ENCODE results near the gene ALPK1.

DNA sequence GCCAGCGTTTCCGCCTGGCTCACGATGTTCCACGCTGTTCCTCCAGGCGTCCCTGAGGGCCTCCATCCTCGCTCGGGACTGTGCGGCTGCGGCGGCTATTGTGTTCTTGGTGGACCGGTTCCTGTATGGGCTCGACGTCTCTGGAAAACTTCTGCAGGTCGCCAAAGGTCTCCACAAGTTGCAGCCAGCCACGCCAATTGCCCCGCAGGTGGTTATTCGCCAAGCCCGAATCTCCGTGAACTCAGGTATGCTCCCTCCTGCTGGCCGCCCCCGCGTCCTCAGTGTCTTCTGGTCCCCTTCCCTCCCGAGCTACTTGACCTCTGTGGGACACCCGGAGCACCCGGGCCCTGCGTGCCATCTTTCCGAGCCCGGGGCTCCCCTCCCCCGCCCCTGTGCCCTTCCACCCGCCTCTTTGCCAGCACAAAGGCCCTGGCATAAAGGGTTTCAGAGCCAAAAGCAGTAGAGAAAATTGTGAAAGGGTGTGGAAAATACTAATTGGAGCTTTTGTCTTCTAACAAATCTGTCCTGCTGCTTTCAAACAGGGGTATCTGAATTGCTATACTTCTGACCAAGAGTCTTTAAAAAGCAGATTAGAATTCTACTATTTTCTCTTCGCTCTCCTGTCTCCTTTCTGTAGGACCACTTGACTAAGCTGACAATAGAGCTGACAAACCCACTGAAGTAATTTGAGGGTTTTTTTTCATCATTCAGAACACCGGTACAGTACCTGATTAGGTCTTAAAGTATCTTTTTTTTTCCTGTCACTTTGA lies 114.8 kb downstream of the ALPK1 start:
- no peak for TF ChIP-seq EZH2phosphoT487 (IDR thresholded peaks at IDR 0.05; ENCODE audit: borderline replicate concordance, low read depth, low read length)
- TF ChIP-seq, protein P1, sequence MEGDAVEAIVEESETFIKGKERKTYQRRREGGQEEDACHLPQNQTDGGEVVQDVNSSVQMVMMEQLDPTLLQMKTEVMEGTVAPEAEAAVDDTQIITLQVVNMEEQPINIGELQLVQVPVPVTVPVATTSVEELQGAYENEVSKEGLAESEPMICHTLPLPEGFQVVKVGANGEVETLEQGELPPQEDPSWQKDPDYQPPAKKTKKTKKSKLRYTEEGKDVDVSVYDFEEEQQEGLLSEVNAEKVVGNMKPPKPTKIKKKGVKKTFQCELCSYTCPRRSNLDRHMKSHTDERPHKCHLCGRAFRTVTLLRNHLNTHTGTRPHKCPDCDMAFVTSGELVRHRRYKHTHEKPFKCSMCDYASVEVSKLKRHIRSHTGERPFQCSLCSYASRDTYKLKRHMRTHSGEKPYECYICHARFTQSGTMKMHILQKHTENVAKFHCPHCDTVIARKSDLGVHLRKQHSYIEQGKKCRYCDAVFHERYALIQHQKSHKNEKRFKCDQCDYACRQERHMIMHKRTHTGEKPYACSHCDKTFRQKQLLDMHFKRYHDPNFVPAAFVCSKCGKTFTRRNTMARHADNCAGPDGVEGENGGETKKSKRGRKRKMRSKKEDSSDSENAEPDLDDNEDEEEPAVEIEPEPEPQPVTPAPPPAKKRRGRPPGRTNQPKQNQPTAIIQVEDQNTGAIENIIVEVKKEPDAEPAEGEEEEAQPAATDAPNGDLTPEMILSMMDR (conservative IDR thresholded peaks at IDR 0.05; ENCODE audit: low read length): no peak
